GM18867 (cell line): ENCODE data around the gene DOCK4.
A peak's percentile ranks its signal among the peaks of the same experiment; 100 is the strongest.

ENCODE experiments used
- ATAC-seq: cut with Tn5 transposase; IDR thresholded peaks from one replicate; pipeline ENCODE4 v1.9.1; 2021; ENCODE audit warnings: mild to moderate bottlenecking, moderate library complexity; ENCODE audit not compliant: unreplicated experiment

The DOCK4 gene

GRCh38 chr7:112161253-112162141 is 44.7 kb downstream of the DOCK4 start:
- ATAC-seq, result no peak

- no peak for ATAC-seq
Measured at GRCh38 chr7:112160771-112161150, 45.4 kb downstream of the DOCK4 start.

- no peak for ATAC-seq
Measured at GRCh38 chr7:112160130-112160770, 45.9 kb downstream of the DOCK4 start.

GRCh38 chr7:112159351-112159750 is 46.8 kb downstream of the DOCK4 start:
- ATAC-seq, result no peak

DNA sequence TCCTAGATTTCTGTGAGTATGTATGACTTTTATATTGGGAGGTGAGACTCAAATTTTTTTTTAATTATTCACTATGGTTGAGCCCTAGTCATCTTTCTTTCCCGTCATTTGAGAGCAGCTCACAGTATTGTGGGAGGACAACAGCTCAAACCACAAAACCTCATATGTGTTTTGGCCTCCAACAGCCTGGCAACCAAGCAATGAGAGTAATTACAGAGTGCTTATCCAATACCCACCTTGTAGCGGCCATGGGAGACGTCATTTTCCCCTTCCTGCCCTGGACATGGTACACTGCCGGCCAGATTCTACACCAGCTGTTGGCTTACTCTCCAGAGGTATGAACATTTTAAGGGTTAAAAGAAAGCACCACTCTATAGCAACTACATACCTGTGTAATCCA is 49.1 kb downstream of the DOCK4 start:
- ATAC-seq, result peak; percentile 40

DNA sequence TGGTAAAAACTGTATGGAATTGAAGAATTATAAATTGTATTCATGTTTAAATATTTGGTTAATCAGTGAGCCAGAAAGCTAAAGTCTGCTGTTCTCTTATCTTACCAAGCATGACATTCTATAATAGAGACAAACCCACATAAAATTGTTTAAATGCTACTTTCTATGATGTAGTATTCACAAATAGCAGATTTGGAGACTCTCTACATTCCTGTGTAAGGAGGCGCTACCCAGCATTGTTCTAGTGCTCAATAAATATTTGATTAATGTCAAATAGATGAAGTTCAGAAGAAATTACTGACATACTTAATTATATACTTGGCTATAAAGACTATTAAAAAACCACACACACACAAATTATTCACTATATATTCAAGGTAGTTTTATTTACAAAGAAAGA is 49.8 kb downstream of the DOCK4 start:
- no peak for ATAC-seq

GRCh38 chr7:112154690-112155089 is 51.5 kb downstream of the DOCK4 start:
- no peak for ATAC-seq

DNA sequence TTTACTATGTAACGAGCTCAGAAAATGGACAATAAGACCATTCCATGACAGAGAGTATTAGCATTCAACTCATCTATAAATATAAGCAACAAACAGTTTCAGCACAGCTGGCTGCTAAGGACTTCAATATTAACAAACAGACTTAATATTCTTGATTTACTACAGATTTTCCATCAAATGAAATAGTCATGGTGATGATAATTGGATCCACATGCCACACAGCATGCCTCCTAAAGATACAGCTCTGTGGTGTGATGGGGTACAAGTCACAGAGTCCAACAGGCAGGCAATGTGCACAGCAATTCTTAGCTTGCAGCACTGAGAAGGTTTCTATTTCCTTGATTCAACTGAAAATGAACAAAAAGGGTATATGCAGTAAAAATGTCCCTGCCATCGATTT is 54.0 kb downstream of the DOCK4 start:
- no peak for ATAC-seq

DNA sequence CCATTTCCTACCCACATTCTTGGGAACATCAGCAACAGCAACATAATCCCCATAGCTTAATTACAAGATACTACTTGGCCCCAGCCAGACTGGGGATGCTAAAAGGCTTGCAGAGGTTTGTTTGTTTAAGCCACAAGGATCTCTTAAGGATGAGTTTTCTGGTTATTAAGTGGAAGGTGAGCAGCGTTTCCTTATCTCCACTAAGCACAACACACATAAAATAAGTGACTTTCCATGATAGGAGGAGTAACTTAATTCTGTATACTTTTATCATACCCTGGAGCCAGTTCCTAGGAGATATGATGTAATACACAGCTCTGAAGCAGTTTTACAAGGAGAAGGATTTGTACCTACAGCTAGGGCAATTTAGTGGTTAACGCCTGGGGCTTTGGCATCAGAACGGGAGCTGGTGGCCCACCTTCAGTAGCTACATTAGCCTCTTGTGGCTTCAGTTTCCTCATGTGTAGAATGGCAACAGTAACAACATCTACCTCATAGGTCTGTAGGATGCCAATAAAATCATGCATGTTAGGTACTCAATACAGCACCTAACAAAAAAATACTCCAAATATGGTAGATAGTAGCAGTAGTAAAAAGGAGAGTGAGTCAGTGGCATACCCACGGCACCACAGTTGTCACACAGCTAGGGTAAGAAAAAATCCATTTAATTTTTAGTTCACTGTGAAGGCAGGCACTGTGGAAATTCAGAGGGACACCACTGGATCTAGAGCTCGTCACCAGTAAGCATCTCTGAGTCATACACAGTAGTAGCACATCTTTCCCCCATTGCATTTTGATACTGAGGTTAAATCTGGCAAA is 55.2 kb downstream of the DOCK4 start:
- ATAC-seq, result no peak

- ATAC-seq, result no peak
Measured at GRCh38 chr7:112149734-112150133, 56.5 kb downstream of the DOCK4 start.

DNA sequence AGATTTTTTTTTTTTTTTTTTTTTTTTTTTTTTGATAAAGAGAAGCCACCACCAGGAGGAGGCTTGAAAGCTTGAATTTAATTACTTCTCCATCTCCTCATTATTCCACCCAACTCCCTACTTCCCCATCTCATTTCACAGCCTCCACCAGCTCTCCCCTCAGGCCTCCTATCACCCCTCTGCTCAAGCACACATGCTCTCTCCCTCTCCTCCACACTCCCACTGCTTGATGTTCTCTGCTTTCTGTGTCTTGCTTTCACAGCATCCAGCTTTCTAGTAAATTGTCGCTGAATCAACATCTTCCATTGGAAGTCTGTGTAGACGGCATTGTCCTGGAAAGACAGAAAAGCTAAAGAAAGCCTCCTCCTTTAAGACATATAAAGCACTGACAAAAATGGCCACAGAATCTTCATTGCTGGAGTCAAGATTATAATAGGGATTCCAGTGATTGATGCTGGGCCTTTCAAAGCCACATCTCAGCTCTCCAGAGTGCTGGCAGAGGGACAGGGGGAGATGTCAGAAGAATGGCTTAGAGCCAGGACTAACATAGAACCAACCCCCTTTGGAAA is 58.3 kb downstream of the DOCK4 start:
- no peak for ATAC-seq

DNA sequence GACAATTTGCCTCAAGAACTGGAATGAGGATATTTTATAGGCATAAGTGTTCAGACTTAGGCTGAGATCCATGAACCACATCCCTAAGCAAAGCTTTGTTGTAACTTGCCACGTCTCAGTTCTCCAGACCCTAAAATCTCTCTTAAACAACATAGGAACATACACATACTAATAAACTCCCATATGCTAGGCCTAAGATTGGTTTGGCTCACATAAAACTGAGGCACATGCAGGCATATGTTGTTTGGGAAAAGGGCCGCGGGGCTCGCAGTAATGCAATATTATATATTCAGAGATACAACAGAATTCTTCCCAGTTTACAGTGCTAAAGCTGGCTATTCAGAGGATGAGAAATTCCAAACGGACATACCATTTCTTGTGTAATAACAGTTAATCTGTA is 61.0 kb downstream of the DOCK4 start:
- no peak for ATAC-seq

GRCh38 chr7:112144284-112145059 is 61.7 kb downstream of the DOCK4 start:
- no peak for ATAC-seq

DNA sequence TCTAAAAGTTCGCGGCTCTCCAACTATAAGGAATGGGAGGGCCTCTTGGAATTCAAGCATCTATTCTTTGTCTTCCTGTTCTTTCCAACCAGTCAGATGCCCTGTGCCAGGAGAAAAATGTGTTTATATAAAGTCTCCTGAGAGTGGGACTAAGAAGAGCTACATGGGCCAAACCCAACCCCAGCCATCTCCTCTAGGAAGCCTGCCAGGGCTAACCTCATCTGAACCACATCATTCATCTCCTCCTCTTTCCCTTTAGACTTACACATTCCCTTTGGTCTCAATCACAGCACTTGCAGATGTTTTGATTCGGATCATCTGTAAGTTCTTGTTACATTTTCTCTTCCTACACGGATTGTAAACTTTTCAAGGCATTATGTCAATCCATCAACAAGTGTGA is 62.6 kb downstream of the DOCK4 start:
- ATAC-seq, result no peak

- no peak for ATAC-seq
Measured at GRCh38 chr7:112143136-112143535, 63.1 kb downstream of the DOCK4 start.

DNA sequence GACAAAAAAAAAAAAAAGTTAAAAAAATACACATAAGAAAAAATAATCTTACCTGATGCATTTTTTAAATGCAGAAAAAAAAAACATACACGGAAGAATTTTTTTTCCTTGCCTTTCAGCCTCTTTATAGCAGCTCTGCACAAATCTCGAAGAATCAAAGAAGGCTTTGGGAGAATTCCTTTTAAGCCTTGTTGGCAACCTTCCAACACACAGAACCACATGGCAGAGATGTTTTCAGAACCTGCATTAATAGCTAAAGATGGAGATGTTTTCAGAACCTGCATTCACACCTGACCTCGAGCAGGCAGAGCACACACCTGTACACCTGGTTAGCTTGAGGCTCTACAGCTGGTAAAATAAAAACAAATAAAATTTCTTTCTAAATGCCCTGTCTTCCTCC is 65.6 kb downstream of the DOCK4 start:
- ATAC-seq, result no peak

- ATAC-seq, result no peak
Measured at GRCh38 chr7:112138938-112139337, 67.3 kb downstream of the DOCK4 start.

- no peak for ATAC-seq
Measured at GRCh38 chr7:112138325-112138852, 67.8 kb downstream of the DOCK4 start.

DNA sequence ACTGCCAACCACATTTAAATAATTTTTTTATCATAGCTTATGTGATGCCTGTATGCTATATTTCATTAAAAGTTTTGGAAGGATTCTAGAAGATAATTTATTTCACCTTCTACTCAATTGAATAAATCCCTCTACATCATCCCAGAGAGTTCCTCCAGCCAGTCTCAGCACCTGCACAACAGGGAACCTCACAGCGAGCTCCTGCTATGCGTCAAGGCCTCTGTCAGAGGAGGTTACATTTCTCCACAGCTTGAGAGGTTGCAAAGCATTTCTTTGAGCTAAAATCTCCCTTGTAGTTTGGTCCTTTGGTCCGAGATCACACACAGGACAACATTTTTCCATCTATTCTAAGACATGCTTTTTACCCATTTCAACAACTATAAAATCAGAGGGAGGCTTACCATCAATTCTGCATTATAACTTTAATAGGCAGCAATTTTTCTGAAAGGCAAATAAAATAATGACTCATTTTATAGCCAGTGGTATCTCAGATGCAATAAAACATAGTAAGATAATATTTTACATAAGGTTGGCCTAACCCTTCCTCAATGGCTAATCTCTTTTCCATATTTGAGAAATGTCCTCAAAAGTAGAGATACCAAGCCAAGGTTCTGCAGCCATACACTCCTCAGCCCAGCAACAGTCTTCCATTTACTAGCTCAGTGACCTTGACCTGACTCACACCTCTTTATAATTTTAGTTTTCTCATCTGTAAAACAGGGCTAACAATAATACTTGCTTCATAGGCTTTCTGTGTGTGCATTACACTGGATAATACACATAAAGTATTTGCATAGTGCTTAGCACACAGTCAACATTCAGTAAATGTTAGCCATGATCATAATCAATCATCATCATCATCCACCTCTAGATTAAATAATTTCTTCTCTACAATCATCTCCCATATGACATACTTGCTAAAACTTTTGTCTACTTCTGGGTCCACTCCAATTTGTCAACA is 68.8 kb downstream of the DOCK4 start:
- ATAC-seq, result no peak
